ENCODE results near the gene CAPNS2. TPM values are rescaled to one million over a fixed set of nuclear protein-coding genes. Genes with fewer than 3 reads are reported as not detected.

Gene CAPNS2
- polyA plus RNA-seq, 1 experiment = 0.14 TPM

GRCh38 chr16:55562936-55563335 is 3.5 kb upstream of the CAPNS2 start:
- POLR2A ChIA-PET = no interaction called here

GRCh38 chr16:55563797-55564196 is 2.7 kb upstream of the CAPNS2 start:
- ChIA-PET CTCF (interaction anchor here (0.9 to 2.1 kb wide), 2 partner anchors 97 to 98 kb away, joined by 3 to 8 read pairs; no protein-coding TSS in a partner anchor), POLR2A (no interaction called here)
- TF ChIP-seq CTCF (IDR thresholded peaks at IDR 0.05; ENCODE audit: low read depth, low read length) = no peak
- Histone ChIP-seq H3K4me3 (ENCODE audit: low read depth, low read length) (no peak overlapping the region), H3K9me3 (ENCODE audit: control insufficient read depth, insufficient read depth, low read length) (no peaks in the 10 kb centered on the region), H3K27ac (ENCODE audit: low read depth, low read length) (no peak overlapping the region), H3K27me3 (ENCODE audit: control insufficient read depth, insufficient read depth, low read length) (no peaks in the 10 kb centered on the region)
- DNase-seq (ENCODE audit: low read depth, low spot score) = no peak

More at GRCh38 chr16:55562936-55563335, 3.5 kb upstream of the CAPNS2 start:
- no peak overlapping the region for H3K27ac ChIP-seq (ENCODE audit: low read depth, low read length)
- H3K27me3 ChIP-seq (ENCODE audit: control insufficient read depth, insufficient read depth, low read length) = no peaks in the 10 kb centered on the region
- H3K4me3 ChIP-seq (ENCODE audit: low read depth, low read length) = no peak overlapping the region
- TF ChIP-seq CTCF (IDR thresholded peaks at IDR 0.05; ENCODE audit: low read depth, low read length) = no peak
- no peaks in the 10 kb centered on the region for H3K9me3 ChIP-seq (ENCODE audit: control insufficient read depth, insufficient read depth, low read length)
- CTCF ChIA-PET = interaction anchor here (2.1 to 3.0 kb wide), 2 partner anchors 96 to 98 kb away, joined by 8 to 26 read pairs; no protein-coding TSS in a partner anchor
- DNase-seq (ENCODE audit: low read depth, low spot score) = no peak

GRCh38 chr16:55565086-55565485 is 1.4 kb upstream of the CAPNS2 start:
- POLR2A ChIA-PET = no interaction called here
- Histone ChIP-seq H3K9me3 (ENCODE audit: control insufficient read depth, insufficient read depth, low read length) (no peaks in the 10 kb centered on the region), H3K27me3 (ENCODE audit: control insufficient read depth, insufficient read depth, low read length) (no peaks in the 10 kb centered on the region), H3K27ac (ENCODE audit: low read depth, low read length) (no peak overlapping the region), H3K4me3 (ENCODE audit: low read depth, low read length) (no peak overlapping the region)
- no peak for DNase-seq (ENCODE audit: low read depth, low spot score)
- TF ChIP-seq CTCF (IDR thresholded peaks at IDR 0.05; ENCODE audit: low read depth, low read length) = no peak
- CTCF ChIA-PET = interaction anchor here (5.6 kb wide), 1 partner anchor 100 kb away, joined by 40 read pairs; no protein-coding TSS in a partner anchor

- no peak for DNase-seq (ENCODE audit: low read depth, low spot score)
- POLR2A ChIA-PET = interaction anchor here (0.8 kb wide), 1 partner anchor 58 kb away, joined by 3 read pairs; no protein-coding TSS in a partner anchor
- H3K9me3 ChIP-seq (ENCODE audit: control insufficient read depth, insufficient read depth, low read length) = no peaks in the 10 kb centered on the region
- H3K27ac ChIP-seq (ENCODE audit: low read depth, low read length) = no peak overlapping the region
- H3K4me3 ChIP-seq (ENCODE audit: low read depth, low read length) = no peak overlapping the region
- no peak for TF ChIP-seq CTCF (IDR thresholded peaks at IDR 0.05; ENCODE audit: low read depth, low read length)
- no peaks in the 10 kb centered on the region for H3K27me3 ChIP-seq (ENCODE audit: control insufficient read depth, insufficient read depth, low read length)
- CTCF ChIA-PET = interaction anchor here (1.3 to 5.6 kb wide), 3 partner anchors 9 to 135 kb away, joined by 4 to 40 read pairs (median 5); no protein-coding TSS in a partner anchor
These were observed 898 bp downstream of the CAPNS2 start for GRCh38 chr16:55567382-55567781.

- H3K4me3 ChIP-seq (ENCODE audit: low read depth, low read length) = no peak overlapping the region
- H3K27me3 ChIP-seq (ENCODE audit: control insufficient read depth, insufficient read depth, low read length) = no peaks in the 10 kb centered on the region
- no peak for TF ChIP-seq CTCF (IDR thresholded peaks at IDR 0.05; ENCODE audit: low read depth, low read length)
- POLR2A ChIA-PET = no interaction called here
- no peak overlapping the region for H3K27ac ChIP-seq (ENCODE audit: low read depth, low read length)
- CTCF ChIA-PET = interaction anchor here (1.0 to 5.6 kb wide), 3 partner anchors 102 to 134 kb away, joined by 3 to 40 read pairs (median 4); no protein-coding TSS in a partner anchor
- no peaks in the 10 kb centered on the region for H3K9me3 ChIP-seq (ENCODE audit: control insufficient read depth, insufficient read depth, low read length)
- DNase-seq (ENCODE audit: low read depth, low spot score) = no peak
These were observed 1.7 kb downstream of the CAPNS2 start for GRCh38 chr16:55568207-55568606.

All from AG04450 (cell line).